ENCODE measurements around the gene ETS1.
A peak's percentile ranks its signal among the peaks of the same experiment; 100 is the strongest.

The ETS1 gene

GRCh38 chr11:128593281-128593680, 5.9 kb upstream of the ETS1 start:
- DNase-seq (ENCODE audit: low spot score), result no peak

GRCh38 chr11:128592454-128592853, 5.1 kb upstream of the ETS1 start:
- no peak for DNase-seq (ENCODE audit: low spot score)

GRCh38 chr11:128590587-128590986, 3.2 kb upstream of the ETS1 start:
- DNase-seq (ENCODE audit: low spot score), result no peak

- no peak for DNase-seq (ENCODE audit: low spot score)
Measured at GRCh38 chr11:128589998-128590397, 2.6 kb upstream of the ETS1 start.

GRCh38 chr11:128588093-128588492, 735 bp upstream of the ETS1 start:
- DNase-seq (ENCODE audit: low spot score), result no peak

GRCh38 chr11:128586689-128587088, 669 bp downstream of the ETS1 start:
- no peak for DNase-seq (ENCODE audit: low spot score)

- no peak for DNase-seq (ENCODE audit: low spot score)
Measured at GRCh38 chr11:128585498-128586238, 1.7 kb downstream of the ETS1 start.

GRCh38 chr11:128584253-128584652, 3.1 kb downstream of the ETS1 start:
- no peak for DNase-seq (ENCODE audit: low spot score)

GRCh38 chr11:128582496-128583366, 4.6 kb downstream of the ETS1 start:
- DNase-seq (ENCODE audit: low spot score), result peak; percentile 77

- no peak for DNase-seq (ENCODE audit: low spot score)
Measured at GRCh38 chr11:128581561-128582272, 5.6 kb downstream of the ETS1 start.

- no peak for DNase-seq (ENCODE audit: low spot score)
Measured at GRCh38 chr11:128580612-128581011, 6.7 kb downstream of the ETS1 start.

GRCh38 chr11:128579798-128580504, 7.4 kb downstream of the ETS1 start:
- peak; percentile 19 for DNase-seq (ENCODE audit: low spot score)

GRCh38 chr11:128576555-128576954, 10.8 kb downstream of the ETS1 start:
- no peak for DNase-seq (ENCODE audit: low spot score)

GRCh38 chr11:128575961-128576350, 11.4 kb downstream of the ETS1 start:
- DNase-seq (ENCODE audit: low spot score), result no peak

GRCh38 chr11:128575174-128575960, 12.0 kb downstream of the ETS1 start:
- no peak for DNase-seq (ENCODE audit: low spot score)

- DNase-seq (ENCODE audit: low spot score), result no peak
Measured at GRCh38 chr11:128574576-128575011, 12.8 kb downstream of the ETS1 start.

- DNase-seq (ENCODE audit: low spot score), result no peak
Measured at GRCh38 chr11:128573638-128574037, 13.7 kb downstream of the ETS1 start.

- DNase-seq (ENCODE audit: low spot score), result no peak
Measured at GRCh38 chr11:128572965-128573364, 14.4 kb downstream of the ETS1 start.

GRCh38 chr11:128570632-128571031, 16.7 kb downstream of the ETS1 start:
- no peak for DNase-seq (ENCODE audit: low spot score)

GRCh38 chr11:128569291-128569690, 18.1 kb downstream of the ETS1 start:
- no peak for DNase-seq (ENCODE audit: low spot score)

GRCh38 chr11:128568166-128568778, 19.1 kb downstream of the ETS1 start:
- no peak for DNase-seq (ENCODE audit: low spot score)
